Right hindlimb (tissue), 1 donor: ENCODE measurements around the gene CRY1.
"Not testable (repeated sequence)": the region's sequence is repeated elsewhere in the genome, so short reads cannot be mapped to it uniquely, and the experiment has no call there.

Source experiments
- DNase-seq: peaks from one replicate; pipeline ENCODE4 v3.0.0-alpha.2; 2018

The CRY1 gene

DNA sequence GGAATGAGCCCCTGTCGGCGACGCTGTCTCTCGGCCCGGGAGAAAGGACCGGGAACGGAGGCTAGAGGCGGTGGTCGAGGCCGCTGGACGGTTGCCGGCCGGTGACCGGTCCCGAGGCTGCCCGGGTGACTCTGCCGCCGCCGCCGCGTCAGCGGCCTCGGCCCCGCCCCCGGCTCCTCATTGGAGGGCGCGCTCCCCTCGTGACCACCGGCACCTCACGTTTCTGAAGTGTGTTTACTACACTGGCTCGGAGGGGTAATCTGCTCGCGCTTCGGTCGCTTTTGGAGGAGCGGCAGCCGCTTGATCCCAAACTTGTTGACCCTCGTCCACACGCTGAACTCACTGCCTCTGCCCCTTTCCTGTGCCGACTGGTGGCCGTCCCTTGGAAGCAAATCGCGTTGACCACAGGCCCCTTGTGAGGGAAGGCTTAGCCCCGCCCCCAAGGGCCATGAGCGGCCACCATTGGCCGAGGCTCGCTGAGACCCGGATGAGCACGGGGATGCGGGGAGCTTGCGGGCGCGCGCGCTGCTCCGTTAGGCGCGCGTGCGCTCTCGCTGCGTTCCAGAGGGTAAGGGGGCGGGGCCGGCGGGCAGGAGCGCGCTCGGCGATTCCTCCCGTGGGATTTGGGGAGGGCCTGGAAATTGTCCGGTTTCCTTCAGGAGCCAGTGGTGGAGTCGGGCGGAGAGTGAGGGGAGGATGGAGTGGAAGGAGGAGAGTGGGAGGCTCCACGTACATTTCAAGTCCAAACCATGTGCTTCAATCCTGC is at the start of gene CRY1:
TSS of gene CRY1 (minus strand) at position 133 of the 766 bp plus-strand sequence. CDS start 588 bp downstream, outside the sequence.
- DNase-seq, result peak; percentile 98

DNA sequence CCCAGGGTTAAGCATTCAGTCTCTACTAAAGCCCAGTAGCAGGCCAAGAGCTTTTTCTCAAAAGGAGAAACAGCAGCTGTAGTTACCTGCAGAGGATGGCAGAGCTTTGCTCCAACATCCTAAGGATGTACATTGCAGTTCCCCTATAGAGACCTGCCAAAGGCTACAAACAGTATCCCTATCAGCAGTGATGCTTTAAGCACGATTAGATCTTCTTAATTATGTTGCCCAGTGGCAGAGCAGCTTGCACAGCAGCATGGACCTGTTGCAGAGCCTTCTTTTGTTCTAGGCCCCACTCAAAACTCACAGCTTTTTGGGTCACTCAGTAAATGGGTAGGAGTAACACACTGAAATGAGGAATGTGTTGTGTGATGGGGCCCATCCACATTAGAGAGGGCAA is 46.4 kb upstream of the CRY1 start:
- DNase-seq, result no peak

DNA sequence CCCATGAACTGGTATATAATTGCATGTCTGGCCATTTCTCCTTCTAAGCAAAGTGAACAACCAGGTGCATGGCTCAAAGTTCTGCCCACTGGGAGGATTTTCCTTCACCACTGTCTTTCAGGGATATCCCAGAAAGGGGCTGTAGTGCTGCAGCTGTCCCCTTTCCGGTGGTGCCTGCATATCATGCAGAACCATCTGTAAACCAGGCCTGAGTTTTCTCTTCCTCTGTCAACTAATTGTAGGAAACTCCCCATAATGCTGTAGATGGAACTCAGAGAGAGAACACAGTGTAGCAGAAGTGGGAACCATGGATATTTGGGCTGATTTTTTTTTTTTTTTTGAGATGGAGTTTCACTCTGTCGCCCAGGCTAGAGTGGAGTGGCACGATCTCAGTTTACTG is 45.6 kb upstream of the CRY1 start:
- DNase-seq, result no peak

DNA sequence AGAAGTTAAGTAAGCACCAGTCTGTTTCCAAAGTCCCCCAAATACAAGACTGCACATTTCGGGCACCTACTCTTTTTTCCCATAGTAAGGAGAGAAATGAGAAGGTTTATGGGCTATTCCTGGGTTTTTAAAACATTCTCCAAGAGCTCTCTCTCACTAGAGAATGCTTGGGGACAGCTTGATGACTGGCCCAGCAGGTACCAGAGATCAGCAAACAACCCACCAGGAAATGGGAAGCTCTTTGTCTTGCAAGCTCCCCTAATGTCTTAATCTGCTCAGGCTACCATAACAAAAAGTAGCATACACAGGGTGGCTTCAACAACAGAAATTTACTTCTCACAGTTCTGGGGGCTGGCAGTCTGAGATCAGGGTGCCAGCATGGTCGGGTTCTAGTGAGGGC is 41.8 kb upstream of the CRY1 start:
- no peak for DNase-seq

DNA sequence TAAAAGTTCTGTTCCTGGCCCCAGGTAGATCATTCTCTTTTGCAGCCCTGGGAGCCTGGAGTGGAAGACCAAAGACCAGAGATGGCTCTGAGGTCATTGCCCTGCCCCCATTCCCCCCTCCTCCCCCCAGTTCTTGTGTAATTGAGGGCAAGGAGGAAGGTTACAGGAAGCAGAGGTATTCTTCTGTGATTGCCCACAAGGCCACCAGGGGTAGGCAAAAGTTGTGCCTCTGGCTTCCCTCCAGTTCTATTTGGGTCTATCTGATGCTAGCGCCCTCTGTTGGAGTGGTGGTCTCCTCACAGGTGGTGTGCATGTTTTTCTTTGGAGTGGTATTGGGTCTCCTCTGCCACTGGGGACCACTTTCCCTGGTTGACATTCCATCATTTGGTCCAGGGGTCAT is 41.2 kb upstream of the CRY1 start:
- DNase-seq, result no peak

DNA sequence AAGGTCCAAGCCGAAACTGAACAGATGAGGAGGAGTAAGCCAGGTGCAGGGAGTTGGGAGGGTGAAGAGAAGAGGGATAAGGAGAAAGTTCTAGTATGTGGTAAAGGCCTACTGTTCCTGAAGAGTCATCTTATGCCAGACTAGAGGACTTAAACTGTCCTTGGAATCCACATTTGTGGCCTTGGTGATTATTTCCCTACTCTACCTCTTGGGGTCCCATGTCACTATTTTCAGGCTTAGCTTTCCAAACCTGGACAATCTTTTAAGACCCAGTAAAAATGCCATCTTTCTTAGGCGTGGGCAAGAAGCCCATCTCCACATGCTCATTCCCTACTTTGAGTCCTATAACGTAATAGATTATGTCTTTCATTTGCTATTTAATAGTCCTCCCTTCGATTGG is 40.1 kb upstream of the CRY1 start:
- no peak for DNase-seq

DNA sequence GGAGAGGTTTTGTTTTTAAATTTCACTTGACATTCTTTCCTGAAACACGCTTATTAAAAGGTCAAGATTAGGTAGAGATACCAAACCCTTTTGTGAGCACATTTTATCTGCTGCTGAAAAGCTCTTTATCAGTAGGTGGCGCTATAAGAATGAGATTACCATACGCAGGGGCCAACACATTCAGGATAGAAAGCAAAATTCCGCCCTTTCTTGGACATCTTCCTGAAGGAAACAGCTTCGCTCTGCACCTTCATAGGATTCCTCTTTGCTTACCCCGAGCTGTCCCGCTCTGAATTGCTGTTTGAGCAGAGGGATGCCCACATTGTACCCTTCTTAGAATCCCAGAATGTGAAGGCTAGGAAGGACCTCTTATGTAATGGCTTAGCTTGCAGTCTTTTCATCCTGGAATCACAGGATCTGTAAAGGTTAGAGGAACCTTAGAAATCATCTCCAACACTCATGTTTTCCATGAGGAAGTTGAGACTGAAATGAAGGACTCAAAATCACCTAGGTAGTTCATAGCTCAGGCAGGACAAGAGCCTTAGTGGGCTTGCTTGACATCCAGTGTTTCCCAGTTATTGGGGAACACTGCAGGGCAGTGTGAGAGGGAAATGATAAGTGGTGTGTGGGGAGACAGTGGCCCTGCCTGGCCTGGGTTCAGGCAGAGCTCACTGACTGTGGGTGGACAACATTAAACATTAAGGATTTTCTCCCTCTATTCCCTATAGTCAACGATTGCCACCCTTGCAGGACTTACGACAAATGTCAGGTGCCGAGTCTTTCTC is 38.7 kb upstream of the CRY1 start:
- DNase-seq, result peak; percentile 37

DNA sequence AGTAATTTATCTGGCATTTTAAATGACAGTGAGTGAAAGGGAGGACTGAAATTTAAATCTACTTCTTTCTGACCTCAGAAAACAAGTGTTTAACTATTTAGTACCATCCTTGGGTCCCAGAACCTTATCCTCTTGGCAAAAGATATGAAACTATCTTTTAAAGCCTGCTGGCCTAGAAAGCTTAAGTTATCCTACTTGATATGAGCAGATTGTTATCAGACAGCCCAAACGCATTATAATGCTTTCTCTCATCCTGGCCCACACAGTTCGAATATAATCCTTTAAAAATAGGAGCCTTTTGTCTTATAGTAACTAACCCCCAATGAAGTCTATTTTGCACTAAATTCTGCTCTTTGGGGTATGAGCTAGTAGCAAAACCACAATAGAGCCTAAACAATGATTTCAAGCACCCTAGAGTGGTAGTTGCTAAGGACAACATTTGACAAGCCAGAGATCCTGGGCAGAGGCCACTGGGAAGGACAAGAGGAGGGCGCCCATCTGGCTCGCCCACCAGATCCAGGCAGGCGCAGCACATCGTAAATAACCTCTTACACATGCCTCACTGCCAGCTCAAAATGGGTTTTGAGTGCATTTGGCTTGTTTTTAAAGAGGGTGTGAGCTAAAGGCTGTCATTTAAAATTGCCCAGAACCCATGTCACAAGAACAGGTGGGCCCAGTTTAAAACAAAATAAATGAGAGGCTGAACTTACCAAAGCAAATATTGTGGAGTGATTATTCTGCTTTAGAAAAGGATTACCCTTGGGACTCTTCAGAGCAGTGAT is 37.7 kb upstream of the CRY1 start:
- no peak for DNase-seq

DNA sequence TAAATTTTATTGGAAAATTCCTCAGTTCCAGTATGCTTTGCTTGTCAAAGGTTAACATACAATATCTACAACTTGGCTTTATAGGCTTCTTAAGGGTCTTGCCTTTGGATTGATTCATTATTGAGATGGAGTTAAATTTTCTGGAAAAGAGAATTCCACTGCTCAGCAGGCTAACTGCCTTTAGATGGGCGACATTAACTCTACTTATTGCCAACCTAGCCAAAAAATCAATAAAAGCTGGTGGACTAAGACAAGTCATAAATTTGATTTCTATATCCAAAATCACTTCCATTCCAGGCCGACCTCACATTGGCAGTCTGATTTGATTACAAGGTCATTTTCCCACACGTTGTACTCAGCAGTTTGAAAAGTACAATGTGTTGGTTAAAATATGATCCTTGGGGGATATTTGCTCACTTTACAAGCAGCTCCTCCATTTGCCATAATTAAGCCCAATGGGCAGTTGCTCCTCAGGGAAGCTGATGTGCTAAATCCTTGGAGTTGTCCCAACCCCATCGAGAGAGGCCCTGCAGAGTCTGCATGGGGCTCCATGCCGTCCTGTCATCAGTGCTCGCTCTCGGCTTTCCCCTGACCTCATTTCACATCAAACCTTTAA is 36.1 kb upstream of the CRY1 start:
- no peak for DNase-seq

DNA sequence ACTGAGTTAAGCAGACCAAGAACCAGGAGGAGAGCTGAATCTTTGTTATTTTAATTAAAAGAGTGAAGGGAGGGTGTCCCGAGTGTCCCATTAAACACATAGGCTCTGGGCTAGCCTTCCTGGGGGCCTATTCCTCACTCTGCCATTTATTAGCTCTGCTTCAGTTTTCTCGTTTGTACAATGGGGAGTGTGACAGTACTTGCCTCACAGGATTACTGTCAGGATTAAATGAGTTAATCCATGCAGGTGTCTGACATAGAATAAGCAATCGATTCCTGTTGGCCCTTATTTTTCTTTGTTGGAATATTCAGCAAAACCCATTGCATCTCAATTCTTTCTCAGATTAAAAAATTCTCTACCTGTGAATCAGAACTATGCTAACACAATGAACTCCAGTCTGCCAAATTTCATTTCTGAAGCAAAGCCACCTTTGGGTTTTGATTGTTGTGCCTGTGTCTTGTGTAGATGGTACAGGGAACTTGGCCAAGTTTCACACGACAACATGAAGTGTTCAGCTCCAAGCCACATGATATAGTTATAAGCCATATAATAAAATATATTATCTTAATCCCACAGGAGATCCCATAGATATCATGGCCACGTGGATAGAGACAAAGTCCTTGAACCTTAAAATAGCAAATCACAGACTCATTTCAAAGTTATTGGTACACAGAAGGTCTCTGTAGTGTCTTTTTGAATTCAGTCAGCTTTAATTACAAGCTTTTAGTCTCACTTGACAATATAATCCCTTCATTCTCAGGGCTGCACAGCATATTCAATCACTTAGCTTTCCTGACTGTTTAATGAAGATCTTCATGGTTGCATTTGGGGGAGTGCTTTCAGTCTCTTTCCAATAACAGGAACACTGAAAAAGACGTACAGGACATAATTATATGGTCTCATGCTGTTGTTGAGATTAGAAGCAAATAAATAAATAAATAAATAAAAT is 34.4 kb upstream of the CRY1 start:
- no peak for DNase-seq

DNA sequence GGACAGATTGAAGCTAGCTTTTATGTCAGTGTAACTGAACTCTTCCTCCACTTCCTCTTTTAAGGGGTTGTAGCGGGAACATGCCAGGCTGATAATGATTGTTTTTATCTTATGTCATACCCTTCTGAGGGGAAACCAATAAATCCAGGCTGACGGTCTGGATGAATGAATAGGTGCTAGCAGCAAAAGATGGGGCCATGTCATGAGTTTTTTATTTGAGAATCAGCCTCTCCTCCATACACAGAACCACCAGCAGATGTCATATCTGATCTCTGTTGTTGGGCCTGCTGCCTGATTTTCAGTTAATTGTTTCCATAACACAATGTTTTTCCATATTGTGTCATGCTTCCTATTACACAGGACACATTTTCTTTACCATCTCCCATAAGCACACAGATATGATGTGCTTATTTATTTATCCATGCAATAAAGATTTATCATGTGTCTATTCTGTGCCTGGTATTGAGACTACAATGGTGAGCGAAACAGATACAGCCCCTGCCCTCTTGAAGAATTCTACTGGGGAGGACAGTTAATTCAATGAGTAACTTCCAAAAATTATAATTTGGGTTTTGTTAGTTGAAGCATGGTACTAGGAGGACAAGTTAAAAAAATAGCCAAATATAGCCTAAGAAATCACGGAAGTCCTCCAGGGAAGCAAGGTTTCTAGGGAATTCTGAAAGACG is 33.6 kb upstream of the CRY1 start:
- DNase-seq, result no peak

DNA sequence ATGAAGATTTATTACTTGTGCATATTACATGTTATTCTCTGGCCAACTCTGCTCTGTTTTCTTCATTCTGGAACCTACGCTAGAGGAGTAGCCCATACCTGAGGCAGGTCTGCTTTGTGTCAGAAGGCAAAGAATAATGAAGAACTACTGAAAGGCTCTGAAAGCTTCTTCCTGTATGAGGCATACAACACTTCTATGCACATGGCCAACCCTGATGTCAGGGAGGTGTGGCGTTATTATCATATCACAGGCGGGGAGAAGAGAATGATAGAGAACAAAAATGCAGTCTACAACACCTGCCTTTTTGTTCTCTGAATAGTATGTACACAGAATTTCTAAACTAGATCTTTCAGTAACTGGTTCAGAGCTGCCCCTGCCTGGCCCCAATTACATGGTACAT is 32.5 kb upstream of the CRY1 start:
- DNase-seq, result no peak

DNA sequence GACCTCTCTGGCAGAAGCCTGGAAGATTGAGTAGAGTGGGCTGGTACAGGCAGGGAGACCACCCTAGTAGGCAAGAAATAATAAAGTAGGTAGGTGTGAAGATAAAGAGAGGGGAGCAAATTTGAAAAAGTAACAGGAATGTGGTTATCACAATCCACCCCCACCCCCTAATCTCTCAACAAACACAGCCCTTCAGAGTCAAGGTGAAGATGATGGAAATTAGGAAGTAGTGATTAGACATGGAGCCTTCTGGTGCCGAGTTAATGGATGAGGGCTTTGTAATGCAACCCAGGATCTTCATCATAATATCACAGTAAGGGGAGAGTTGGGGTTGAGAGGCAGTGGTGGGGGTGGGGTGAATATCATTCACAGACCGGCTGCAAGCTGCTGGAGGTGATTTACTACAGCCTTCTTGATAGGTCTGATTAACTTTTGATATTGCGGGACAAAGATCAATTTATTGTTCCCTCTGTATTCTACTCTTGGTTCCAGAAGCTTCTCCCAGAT is 29.2 kb upstream of the CRY1 start:
- no peak for DNase-seq

DNA sequence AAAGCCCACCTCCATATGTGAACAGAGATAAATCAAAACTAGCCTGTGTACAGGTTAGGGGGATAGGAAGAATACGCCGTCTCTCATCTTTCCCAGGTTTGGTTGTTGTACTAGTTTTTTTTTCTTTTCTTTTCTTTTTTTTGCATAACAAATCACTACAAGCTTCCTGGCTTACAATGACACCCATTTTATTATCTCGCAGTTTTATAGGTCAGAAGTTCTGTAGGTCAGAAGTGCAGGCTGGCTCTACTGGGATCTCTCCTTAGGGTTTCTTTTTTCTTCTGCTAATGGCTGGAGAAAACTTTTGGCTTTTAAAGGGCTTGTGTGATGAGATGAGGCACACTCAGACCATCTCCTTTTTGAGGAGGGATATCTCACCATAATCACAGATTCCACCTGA is 25.7 kb upstream of the CRY1 start:
- no peak for DNase-seq

DNA sequence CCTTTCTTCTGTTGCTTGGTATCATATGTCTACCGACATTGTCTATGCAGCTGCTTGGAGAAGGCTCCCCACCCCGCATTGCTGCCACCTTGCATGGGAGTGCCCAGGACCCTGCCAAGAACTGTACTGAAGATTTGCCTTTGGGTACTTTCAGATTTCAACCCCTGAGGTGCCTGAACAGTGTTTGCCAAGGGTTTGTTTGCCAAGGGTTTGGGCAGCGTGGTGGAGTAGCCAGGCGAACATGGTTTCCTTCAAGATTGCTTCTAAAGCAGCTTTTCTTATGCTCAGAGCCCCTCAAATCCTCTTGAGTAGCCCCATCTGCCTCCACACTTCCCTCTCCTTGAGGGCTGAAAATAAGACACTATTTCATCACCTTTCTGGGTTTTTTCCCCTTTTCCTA is 25.3 kb upstream of the CRY1 start:
- DNase-seq, result no peak

DNA sequence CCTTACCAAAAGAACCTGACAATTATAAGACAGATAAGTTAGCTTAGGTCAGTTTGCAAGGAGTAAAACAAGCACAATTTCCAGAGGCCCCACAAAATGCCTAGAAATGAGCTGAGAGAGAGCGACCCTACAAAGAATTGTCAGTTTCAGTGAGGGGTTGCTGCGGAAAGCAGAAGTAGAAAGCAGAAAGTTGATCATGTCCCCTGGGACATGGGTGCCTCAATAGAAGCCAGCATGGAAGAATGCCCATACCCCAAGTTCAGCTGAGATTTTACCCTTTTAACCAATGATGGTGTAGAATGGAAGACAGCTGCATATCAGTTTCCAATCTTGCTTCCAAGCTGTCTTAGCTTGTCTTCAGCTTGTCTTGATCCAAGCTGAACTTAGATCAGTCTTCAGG is 21.8 kb upstream of the CRY1 start:
- DNase-seq, result no peak

DNA sequence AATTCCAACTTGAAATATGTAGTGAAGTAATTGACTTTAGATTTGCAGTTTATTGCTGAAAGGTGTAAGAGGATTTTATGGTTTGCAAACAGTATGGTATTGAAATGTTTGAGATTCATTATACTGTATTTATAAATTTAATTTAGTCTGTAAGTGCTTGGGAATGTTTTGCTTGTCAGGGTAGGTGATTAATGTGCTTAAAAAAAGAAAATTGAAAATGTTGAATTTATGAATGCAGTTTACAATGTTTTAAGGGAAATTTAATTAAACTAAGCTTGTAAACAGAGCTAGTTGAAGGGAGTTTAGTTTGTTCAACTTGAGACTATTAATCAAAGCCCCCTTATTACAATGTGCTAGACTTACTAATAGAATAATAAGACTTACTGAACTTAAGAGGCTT is 18.0 kb upstream of the CRY1 start:
- no peak for DNase-seq

DNA sequence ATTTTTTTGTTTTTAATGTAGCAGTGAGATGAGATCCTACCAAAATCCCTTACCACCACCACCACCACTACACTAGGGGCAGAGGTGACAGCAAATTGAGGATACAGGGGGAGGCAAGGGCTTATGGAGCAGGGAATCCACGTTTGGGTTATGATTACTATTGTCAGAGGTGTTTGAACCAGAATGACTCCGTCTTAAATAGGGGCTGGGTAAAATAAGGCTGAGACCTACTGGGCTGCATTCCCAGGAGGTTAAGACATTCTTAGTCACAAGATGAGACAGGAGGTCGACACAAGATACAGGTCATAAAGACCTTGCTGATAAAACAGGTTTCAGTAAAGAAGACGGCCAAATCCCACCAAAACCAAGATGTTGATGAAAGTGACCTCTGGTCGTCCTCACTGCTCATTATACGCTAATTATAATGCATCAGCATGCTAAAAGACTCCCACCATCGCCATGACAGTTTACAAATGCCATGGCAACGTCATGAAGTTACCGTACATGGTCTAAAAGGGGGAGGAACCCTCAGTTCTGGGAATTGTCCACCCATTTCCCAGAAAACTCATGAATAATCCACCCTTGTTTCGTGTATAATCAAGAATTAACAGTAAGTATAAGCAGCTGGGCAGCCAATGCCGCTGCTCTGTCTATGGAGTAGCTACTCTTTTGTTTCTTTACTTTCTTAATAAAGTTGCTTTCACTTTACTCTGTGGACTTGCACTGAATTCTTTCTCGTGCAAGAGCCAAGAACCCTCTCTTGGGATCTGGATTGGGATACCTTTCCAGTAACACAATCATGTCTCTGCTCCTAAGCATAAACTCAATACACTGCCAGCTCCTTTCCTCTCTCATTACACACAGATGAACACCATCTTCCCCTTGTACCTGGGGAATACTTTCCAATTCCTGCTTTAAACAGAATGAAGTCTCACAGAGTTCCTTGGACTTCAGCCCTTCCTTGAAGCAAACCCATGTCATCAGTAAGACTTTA is 16.7 kb upstream of the CRY1 start:
- DNase-seq, result peak; percentile 72

DNA sequence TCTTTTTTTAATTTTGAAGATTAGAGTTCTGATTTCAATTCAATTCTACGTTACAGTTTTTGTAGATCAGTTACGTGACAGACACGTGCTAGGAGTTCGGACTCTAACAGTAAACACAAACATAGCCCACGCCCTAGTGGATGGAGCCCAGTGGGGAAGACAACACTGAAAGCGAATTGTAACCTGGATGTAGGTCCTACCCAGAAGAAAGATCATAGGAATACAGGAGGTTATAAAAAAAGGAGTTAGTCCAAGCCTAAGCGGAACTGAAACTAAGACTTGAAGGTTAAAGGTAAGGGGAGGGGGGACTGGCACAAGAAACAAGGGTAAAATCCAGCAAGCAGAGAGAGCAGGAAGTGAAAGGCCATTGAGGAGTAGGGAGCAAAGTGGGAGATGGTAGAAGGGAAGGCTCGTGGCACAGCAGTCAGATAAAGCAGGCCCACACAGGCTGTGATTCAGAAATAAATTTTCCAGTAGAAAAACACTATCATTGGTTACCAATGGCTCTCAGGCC is 15.7 kb upstream of the CRY1 start:
- DNase-seq, result no peak

DNA sequence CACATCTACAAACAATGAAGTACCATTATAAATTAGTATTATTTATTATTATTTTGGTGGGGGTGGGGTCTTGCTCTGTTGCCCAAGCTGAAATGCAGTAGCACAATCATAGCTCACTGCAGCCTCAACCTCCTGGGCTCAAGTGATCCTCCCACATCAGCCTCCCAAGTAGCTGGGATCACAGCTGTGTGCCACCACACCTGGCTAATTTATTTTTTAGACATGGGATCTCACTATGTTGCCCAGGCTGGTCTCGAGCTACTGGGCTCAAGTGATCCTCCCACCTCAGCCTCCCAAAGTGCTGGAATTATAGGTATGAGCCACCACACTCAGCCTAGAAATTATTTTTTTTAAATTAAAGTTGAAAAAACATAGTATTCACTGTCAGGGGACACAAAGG is 15.0 kb upstream of the CRY1 start:
- DNase-seq, result not testable (repeated sequence)
